WERI-Rb-1 (cell line): ENCODE results near the gene RAPGEF4.

ENCODE experiments used
- DNase-seq: peaks from one replicate; pipeline ENCODE4 v3.0.0-alpha.2; 2020
- H3K27ac ChIP-seq: fragments of 250-450 bp; sonication (Bioruptor Pico); 2 replicates; pipeline ENCODE4 v1.5.1; 2020; ENCODE audit warnings: mild to moderate bottlenecking, moderate library complexity
- H3K27me3 ChIP-seq: fragments of 250-450 bp; sonication (Bioruptor Pico); 2 replicates; pipeline ENCODE4 v1.5.1; 2021; ENCODE audit warnings: mild to moderate bottlenecking, low read depth, moderate library complexity; ENCODE audit not compliant: insufficient read depth, severe bottlenecking
- H3K36me3 ChIP-seq: fragments of 250-450 bp; sonication (Bioruptor Pico); 2 replicates; pipeline ENCODE4 v1.5.1; 2020; ENCODE audit warnings: mild to moderate bottlenecking, moderate library complexity
- H3K4me3 ChIP-seq: 2 replicates; pipeline ENCODE4 v1.5.1; 2011; ENCODE audit warnings: low read depth, mild to moderate bottlenecking, control low read depth, low read length
- H3K9me3 ChIP-seq: fragments of 250-450 bp; sonication (Bioruptor Pico); 2 replicates; pipeline ENCODE4 v1.5.1; 2021; ENCODE audit warnings: mild to moderate bottlenecking, moderate library complexity; ENCODE audit not compliant: severe bottlenecking
- CTCF ChIP-seq: IDR thresholded peaks from 2 replicates; pipeline ENCODE4 v1.5.1; 2011; ENCODE audit warnings: low read depth, mild to moderate bottlenecking, control low read depth, inconsistent platforms, low read length

The RAPGEF4 gene

GRCh38 chr2:172730411-172730810 lies 5.2 kb upstream of the RAPGEF4 start:
- H3K27ac ChIP-seq: no peak overlapping the region
- H3K36me3 ChIP-seq: no peaks in the 10 kb centered on the region
- no peaks in the 10 kb centered on the region for H3K27me3 ChIP-seq
- no peak overlapping the region for H3K4me3 ChIP-seq
- DNase-seq: no peak
- no peaks in the 10 kb centered on the region for H3K9me3 ChIP-seq
- TF ChIP-seq CTCF: no peak

GRCh38 chr2:172734711-172735581 lies 699 bp upstream of the RAPGEF4 start:
- Histone ChIP-seq H3K27me3 (no peaks in the 10 kb centered on the region), H3K9me3 (no peaks in the 10 kb centered on the region), H3K4me3 (peak overlapping the region; percentile 57), H3K36me3 (no peaks in the 10 kb centered on the region), H3K27ac (no peak overlapping the region)
- TF ChIP-seq CTCF: no peak
- no peak for DNase-seq

GRCh38 chr2:172736424-172737174 lies 954 bp downstream of the RAPGEF4 start:
- Histone ChIP-seq H3K4me3 (peak overlapping the region; percentile 74), H3K27me3 (no peaks in the 10 kb centered on the region), H3K36me3 (no peaks in the 10 kb centered on the region), H3K27ac (no peak overlapping the region; the same call in 1 of the 2 replicates), H3K9me3 (no peaks in the 10 kb centered on the region)
- TF ChIP-seq CTCF: no peak
- DNase-seq: no peak

GRCh38 chr2:172739661-172740266 lies 4.1 kb downstream of the RAPGEF4 start:
- no peak overlapping the region for H3K27ac ChIP-seq
- TF ChIP-seq CTCF: no peak
- no peaks in the 10 kb centered on the region for H3K27me3 ChIP-seq
- no peak overlapping the region for H3K4me3 ChIP-seq
- H3K9me3 ChIP-seq: peaks cover 5% of the 10 kb centered on the region
- no peaks in the 10 kb centered on the region for H3K36me3 ChIP-seq
- DNase-seq: no peak

GRCh38 chr2:172740856-172741255 lies 5.2 kb downstream of the RAPGEF4 start:
- Histone ChIP-seq H3K9me3 (peaks cover 5% of the 10 kb centered on the region), H3K4me3 (no peak overlapping the region), H3K36me3 (no peaks in the 10 kb centered on the region), H3K27ac (no peak overlapping the region), H3K27me3 (no peaks in the 10 kb centered on the region)
- no peak for TF ChIP-seq CTCF
- DNase-seq: no peak
